Heart left ventricle (tissue), 16 donors: ENCODE data around the gene TXNDC15. TPM values are rescaled to one million over a fixed set of nuclear protein-coding genes. Genes with fewer than 3 reads are reported as not detected.
A peak's percentile ranks its signal among the peaks of the same experiment; 100 is the strongest.

ENCODE experiments used
- ATAC-seq, 4 donors: fragments of 200-7000 bp; cut with Tn5 transposase; one replicate each; pipeline ENCODE4 v1.9.1; 2020 to 2022; ENCODE audit warnings: moderate library complexity in 4 of 4, mild to moderate bottlenecking in 3 of 4, moderate number of reproducible peaks in 1 of 4
- DNase-seq, 5 donors: peaks; one replicate each; pipeline ENCODE4 v3.0.0-alpha.2; 2020
- H3K27ac ChIP-seq, 12 donors: fragments of 200-600 bp; sonication (generic) in 4 of 12; one replicate each; pipeline versions ENCODE4 v1.5.0 to v1.8.0; 2016 to 2022; ENCODE audit warnings: mild to moderate bottlenecking in 2 of 12
- H3K27me3 ChIP-seq, 9 donors: fragments of 200-600 bp; sonication (generic) in 2 of 9; one replicate each; pipeline versions ENCODE4 v1.5.1 to v1.8.0; 2016 to 2022; ENCODE audit warnings: mild to moderate bottlenecking in 3 of 9
- H3K36me3 ChIP-seq, 9 donors: fragments of 200-600 bp; sonication (generic) in 2 of 9; one replicate each; pipeline versions ENCODE4 v1.5.0 to v1.8.0; 2018 to 2022; ENCODE audit warnings: mild to moderate bottlenecking in 2 of 9
- H3K4me1 ChIP-seq, 12 donors: fragments of 200-600 bp; sonication (generic) in 4 of 12; one replicate each; pipeline versions ENCODE4 v1.5.0 to v1.8.0; 2016 to 2022; ENCODE audit warnings: mild to moderate bottlenecking in 3 of 12
- H3K4me3 ChIP-seq, 12 donors: fragments of 200-600 bp; sonication (generic) in 4 of 12; one replicate each; pipeline versions ENCODE4 v1.5.0 to v1.8.0; 2017 to 2022; ENCODE audit warnings: mild to moderate bottlenecking in 9 of 12, moderate library complexity in 4 of 12
- H3K9me3 ChIP-seq, 12 donors: fragments of 200-600 bp; sonication (generic) in 4 of 12; one replicate each; pipeline versions ENCODE4 v1.5.0 to v1.8.0; 2016 to 2022; ENCODE audit warnings: mild to moderate bottlenecking in 1 of 12
- CTCF ChIP-seq, 12 donors: fragments of 200-600 bp; sonication (generic) in 4 of 12; IDR thresholded peaks; one replicate each; pipeline versions ENCODE4 v1.5.0 to v1.8.0; 2018 to 2022; ENCODE audit warnings: antibody characterized with exemption in 12 of 12, mild to moderate bottlenecking in 5 of 12
- POLR2A ChIP-seq, 2 donors: fragments of 450-650 bp; IDR thresholded peaks; one replicate each; pipeline ENCODE4 v1.6.1; 2017; ENCODE audit warnings: antibody characterized with exemption in 2 of 2, mild to moderate bottlenecking in 2 of 2, moderate library complexity in 2 of 2
- WGBS, 4 donors: extraction: QIAGEN DNeasy Blood & Tissue Kit in 2 of 4; methylation state at CpG; one replicate each; pipeline versions ENCODE4 v1.1.5 to v1.1.7; 2013 to 2018; 5-methylcytosine and 5-hydroxymethylcytosine counted together
- intact Hi-C, 10 donors: fragments of 100-400 bp; cut with DNase I; formaldehyde crosslinking; loops; one replicate each; pipeline versions ENCODE4 v1.11.1 to v1.14.2; 2022
- long read RNA-seq, 3 donors: library from polyadenylated mRNA; unstranded; transcript quantifications; one replicate each; pipeline ENCODE4 v2.0.0, GENCODE V29; 2020 to 2021
- polyA plus RNA-seq, 2 donors: library from polyadenylated mRNA; stranded (reverse); fragments of 200-250 nt; gene quantifications; one replicate each; pipeline ENCODE4 v1.2.3, GENCODE V29; 2013
- total RNA-seq, 9 donors: library from RNA; depleted of rRNA in 2 of 9; stranded (reverse); fragments of >200 nt in 2 of 9; fragmentation: NEBNext Ultra II Directional in 3 of 9; extraction: Animal tissue kit (Norgen Biotek cat#: 25700) in 3 of 9; gene quantifications; one replicate each; pipeline versions ENCODE4 v1.1.0 to v1.2.4, GENCODE V29; 2016 to 2023
- donor health status: ischemic (EF 13 %, LVEDD 7.1; RV severe dilation, severe dysfunction).
- donor health status: healthy with polysubstance abuse.
- donor health status: DM: no; HTN: yes; CAD: no.
- donor health status: DM: no; HTN: no; CAD: no.
- donor health status: ischemic (EF 25% LVEDD 6.9; RV normal size, moderate dysfunction).
- donor health status: ischemic (EF 25% LVEDD 5.7; RV mildly dilated, moderate dysfunction).
- donor health status: healthy.
- donor health status: DM: yes; HTN: yes; CAD: no.
- donor health status: ischemic (EF 35%, LVEDD 5.7; RV mildly dilated, moderate dysfunction).
- donor health status: nonischemic (EF 11% LVEDD 7.7; RV severe dilation, severe dysfunction).
- donor health status: DM: yes; HTN: yes; CAD: no.
- donor health status: PGD.
- donor health status: ischemic (EF 29% LVEDD 5.4; RV normal size, mild dysfunction).
- donor health status: nonischemic (EF 23%, LVEDD 6.1; RV moderate dilation, normal function).

Gene TXNDC15, protein sequence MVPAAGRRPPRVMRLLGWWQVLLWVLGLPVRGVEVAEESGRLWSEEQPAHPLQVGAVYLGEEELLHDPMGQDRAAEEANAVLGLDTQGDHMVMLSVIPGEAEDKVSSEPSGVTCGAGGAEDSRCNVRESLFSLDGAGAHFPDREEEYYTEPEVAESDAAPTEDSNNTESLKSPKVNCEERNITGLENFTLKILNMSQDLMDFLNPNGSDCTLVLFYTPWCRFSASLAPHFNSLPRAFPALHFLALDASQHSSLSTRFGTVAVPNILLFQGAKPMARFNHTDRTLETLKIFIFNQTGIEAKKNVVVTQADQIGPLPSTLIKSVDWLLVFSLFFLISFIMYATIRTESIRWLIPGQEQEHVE
- total RNA-seq (10 to 100 TPM; 38.4 to 59.7 (median 55.6) TPM), polyA plus RNA-seq (100 to 1,000 TPM in 1 of 2 donors, 10 to 100 TPM in 1; 46.3 to 129 TPM)
- long read RNA-seq, donor 1, transcript TXNDC15-201 (5 exons, 3,548 nt): major isoform, 23 of 34 reads
- long read RNA-seq, donor 1, partial matches to known transcripts: 4 of 34 reads
- long read RNA-seq, donor 1, other reads (novel, unspliced or antisense): 7 of 34 reads
- long read RNA-seq, donor 2, transcript TXNDC15-201 (5 exons, 3,548 nt): major isoform, 99 of 126 reads
- long read RNA-seq, donor 2, partial matches to known transcripts: 0 of 126 reads
- long read RNA-seq, donor 2, other reads (novel, unspliced or antisense): 26 of 126 reads
- long read RNA-seq, donor 3, transcript TXNDC15-201 (5 exons, 3,548 nt): major isoform, 26 of 28 reads
- long read RNA-seq, donor 3, partial matches to known transcripts: 0 of 28 reads
- long read RNA-seq, donor 3, other reads (novel, unspliced or antisense): 2 of 28 reads

DNA sequence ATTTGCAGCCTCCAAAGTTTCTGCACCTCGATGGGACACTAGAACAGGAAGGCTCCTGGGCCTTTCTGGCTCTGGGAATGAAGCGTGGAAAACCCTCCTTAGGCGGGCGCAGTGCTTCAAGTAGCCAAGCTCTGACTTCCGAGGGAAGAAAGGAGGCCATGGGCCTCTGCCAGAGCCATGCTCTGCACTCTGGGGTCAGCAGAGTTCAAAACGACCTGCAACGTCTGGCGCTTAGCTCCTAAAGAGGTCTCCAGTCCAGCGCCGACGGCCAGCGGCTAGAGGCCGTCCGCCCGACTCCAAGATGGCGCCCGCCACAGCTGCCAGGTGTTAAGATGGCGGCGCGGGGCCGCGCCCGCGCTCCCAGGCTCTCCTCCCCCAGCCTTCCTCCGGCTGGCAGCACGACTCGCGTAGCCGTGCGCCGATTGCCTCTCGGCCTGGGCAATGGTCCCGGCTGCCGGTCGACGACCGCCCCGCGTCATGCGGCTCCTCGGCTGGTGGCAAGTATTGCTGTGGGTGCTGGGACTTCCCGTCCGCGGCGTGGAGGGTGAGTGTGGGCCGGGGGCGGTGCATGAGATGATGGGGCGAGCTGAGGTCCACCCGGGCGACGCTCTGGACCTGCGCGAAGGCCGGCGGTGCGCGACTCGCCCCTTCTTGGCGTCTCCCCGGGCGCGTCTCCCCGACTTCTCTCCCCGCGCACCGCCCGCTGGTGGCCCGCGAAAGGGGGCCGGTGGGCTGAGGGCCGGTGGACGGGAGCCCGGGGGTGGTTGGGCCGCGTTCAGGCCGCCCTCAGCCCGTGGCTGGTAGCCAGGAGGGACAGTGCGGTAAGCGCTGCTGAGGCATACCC, at the start of gene TXNDC15:
Gene TXNDC15, plus strand, starts transcription at position 385 of the 844 bp plus-strand sequence. Its CDS starts 57 bp downstream, at position 442.
- Histone ChIP-seq H3K27me3 (no peaks in the 10 kb centered on the region), H3K9me3 (no peaks in the 10 kb centered on the region), H3K36me3 (no peaks in the 10 kb centered on the region), H3K4me1 (peaks cover 0 to 38% (median 18%) of the 10 kb centered on the region in 12 donors), H3K4me3 (peak within 1 kb of the TSS; percentile 74 to 97 (median 91)), H3K27ac (peak within 1 kb of the TSS; percentile 66 to 99 (median 96))
- intact Hi-C loops: loop anchor here in 4 of 10 donors (1.0 to 2.0 kb wide), 5 partner anchors 28 to 31 kb away; partner anchors contain the start of genes PCBD2 (in 2 of the 4) and C5orf24 (in 1 of the 4)
- 2 to 5% (median 3%) methylated on average over 31 to 79 of the region's 79 CpGs for WGBS, 4 donors
- DNase-seq (peak; percentile 90 to 94 (median 93)), ATAC-seq (peak; percentile 90 to 97 (median 96))
- TF ChIP-seq POLR2A (IDR thresholded peaks at IDR 0.05) (peak in 1 of 2 donors; percentile 56), CTCF (IDR thresholded peaks at IDR 0.05) (no peak)

DNA sequence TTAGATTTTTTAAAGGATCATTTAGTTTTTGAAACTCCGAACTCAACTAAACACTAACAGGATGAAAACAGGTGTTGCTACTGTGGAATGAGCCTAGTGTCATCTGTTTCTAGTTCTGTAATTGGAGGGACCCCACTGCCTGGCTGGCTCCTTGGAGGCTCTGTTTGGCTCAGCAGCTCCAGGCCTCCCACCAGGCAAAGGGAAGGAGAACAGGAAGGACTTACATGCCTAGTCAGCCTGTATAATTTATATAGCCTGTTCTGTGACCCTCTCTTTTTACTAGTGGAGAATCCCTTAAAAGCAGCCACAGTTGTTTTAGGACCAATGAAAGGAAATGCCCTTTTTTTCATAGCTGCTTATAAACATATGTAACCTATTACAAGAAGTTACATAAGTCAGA, 49.5 kb upstream of the TXNDC15 start:
- no peak for DNase-seq
- WGBS, 4 donors: 98 to 100% (median 99%) methylated on average over 1 of the region's 1 CpG
- Histone ChIP-seq H3K9me3 (no peaks in the 10 kb centered on the region), H3K36me3 (peaks cover 0 to 100% (median 96%) of the 10 kb centered on the region in 9 donors), H3K4me3 (no peak overlapping the region), H3K4me1 (peaks cover 0 to 7% (median 0%) of the 10 kb centered on the region in 12 donors), H3K27me3 (no peaks in the 10 kb centered on the region), H3K27ac (no peak overlapping the region)
- ATAC-seq: no peak
- intact Hi-C loops: no loop called here
- TF ChIP-seq CTCF (IDR thresholded peaks at IDR 0.05): no peak
- TF ChIP-seq POLR2A (IDR thresholded peaks at IDR 0.05): no peak

GRCh38 chr5:134825212-134825611, 49.0 kb upstream of the TXNDC15 start:
- H3K36me3 ChIP-seq: peaks cover 0 to 98% (median 96%) of the 10 kb centered on the region in 9 donors
- WGBS, 4 donors: 91 to 92% (median 91%) methylated on average over 7 of the region's 7 CpGs

More at GRCh38 chr5:134825212-134825611, 49.0 kb upstream of the TXNDC15 start:
- Histone ChIP-seq H3K4me1 (peaks cover 0 to 7% (median 0%) of the 10 kb centered on the region in 12 donors), H3K9me3 (no peaks in the 10 kb centered on the region), H3K27me3 (no peaks in the 10 kb centered on the region), H3K4me3 (no peak overlapping the region), H3K27ac (no peak overlapping the region)
- intact Hi-C loops: no loop called here
- DNase-seq: no peak
- no peak for ATAC-seq
- TF ChIP-seq CTCF (IDR thresholded peaks at IDR 0.05): no peak
